Measurements from ENCODE around the gene FOXF1.
A peak's percentile ranks its signal among the peaks of the same experiment; 100 is the strongest.

FOXF1 gene

DNA sequence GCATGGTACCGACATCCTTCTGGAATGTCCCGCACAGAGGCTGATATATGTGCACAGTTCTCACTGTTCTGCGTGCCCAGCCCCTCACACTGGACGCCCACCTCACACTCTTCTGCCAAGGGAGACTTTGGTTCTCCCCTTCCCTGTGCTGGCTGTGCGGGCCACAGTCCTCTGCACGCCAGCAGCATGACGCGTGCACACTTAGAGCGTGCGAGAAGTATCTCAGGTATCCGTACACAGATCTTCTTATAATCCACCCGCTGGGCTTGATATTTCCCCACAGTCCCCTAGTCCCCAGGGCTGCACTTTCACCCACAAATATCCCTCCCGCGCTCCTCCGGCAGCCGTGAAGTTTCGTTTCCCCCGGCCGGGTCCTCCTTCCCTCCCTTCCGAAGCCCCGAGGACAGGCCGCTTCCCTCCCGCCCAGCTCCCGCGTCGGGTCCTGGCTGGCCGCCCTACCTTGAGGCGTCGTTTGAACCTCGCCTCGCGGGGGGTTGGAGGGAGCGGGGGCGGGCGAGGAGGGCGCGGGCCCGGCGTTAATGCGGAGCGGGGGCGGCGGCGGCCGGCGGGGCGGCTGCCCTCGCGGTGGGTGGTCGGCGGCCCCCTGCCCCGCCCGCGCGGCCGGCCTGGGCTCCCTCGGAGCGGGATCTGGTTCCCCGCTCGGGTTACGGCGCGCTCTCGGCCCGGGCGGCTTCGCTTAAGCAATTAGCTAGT, 5.0 kb upstream of the FOXF1 start:
- DNase-seq (ENCODE audit: low read depth) = no peak

DNA sequence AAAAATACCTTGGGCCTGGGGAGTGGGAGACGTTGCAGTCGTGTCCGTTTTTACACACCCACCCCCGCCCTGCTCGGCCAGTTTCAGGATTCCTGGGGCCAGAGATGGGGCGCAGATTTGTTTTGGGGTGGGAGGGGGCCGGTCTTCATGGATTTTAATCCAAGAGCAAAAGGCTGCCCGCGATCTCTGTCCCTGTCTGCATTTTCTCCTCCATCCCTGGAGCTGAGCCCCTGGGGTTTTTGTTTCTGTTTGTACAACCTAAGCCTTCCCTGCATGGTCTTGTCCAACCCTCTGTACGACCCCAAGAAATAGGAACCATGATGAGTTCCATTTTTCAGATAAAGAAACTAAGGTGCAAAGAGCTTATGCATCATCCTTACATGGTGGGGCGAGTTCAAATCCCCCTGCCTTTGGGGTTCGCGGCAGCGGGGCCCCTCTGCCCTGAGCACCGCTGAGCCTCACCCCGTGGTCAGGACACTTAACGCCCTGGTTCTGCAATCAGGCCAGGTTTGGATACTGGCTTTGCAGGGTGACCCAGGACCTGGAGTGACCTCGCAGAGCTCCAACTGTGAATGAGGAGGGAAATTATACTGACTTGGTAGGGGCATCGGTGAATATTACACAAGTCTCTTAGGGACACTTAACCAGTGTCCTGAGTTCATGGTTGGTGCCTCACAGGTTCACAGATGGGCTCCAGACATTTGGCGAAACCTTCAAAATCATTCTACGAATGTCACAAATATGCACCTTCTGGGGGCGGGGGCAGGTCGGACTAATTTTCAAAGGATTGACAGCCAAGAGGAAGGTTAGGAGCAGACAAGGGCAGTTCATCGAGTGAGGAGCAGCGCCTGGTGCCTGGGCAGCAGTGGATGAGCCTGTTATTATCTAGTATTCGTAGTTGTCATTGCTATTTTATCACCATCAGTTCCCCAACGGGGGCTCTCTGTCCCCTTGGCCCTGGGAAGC, 4.1 kb upstream of the FOXF1 start:
- DNase-seq (ENCODE audit: low read depth) = no peak

DNA sequence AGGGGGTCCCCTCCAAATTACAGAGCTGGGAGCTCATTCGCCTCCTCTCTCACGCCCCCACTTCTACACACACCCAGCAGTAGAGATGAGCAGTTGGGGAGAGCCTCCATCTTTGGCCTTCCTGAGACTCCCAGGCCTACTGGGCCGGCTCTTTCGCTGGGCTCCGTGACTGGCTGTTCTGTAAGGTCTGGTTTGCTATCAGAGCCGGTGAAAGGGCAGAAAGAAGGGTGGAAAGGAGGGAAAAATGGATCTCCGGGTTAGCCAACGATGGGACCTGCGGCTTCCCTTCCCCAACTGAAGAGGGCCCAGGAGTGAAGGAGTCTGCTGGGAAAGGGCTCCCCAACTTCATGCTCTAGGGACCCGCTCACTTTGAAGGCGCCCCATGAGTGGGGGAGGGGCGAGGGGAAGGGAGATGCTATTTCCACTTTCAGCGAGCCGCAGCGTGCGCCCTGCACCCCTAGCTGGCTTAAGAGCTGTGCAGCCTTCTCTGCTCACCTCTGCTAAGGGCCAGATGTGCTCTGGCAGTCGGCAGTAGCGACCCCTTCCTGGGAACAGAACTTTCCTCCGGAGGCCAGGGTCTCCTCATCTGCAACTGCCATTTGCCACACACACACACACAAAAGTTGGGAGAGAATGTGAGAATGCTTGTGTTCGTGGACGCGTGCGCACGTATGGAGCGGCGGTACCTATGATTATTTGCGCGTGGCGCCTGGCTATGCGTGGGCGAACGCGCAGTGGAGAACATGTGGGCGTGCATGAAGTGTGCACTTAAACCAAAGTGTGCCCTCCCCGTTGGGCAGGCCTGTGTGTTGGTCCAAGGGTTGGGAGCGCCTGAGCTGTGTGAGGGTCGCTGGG, 2.9 kb upstream of the FOXF1 start:
- no peak for DNase-seq (ENCODE audit: low read depth)

DNA sequence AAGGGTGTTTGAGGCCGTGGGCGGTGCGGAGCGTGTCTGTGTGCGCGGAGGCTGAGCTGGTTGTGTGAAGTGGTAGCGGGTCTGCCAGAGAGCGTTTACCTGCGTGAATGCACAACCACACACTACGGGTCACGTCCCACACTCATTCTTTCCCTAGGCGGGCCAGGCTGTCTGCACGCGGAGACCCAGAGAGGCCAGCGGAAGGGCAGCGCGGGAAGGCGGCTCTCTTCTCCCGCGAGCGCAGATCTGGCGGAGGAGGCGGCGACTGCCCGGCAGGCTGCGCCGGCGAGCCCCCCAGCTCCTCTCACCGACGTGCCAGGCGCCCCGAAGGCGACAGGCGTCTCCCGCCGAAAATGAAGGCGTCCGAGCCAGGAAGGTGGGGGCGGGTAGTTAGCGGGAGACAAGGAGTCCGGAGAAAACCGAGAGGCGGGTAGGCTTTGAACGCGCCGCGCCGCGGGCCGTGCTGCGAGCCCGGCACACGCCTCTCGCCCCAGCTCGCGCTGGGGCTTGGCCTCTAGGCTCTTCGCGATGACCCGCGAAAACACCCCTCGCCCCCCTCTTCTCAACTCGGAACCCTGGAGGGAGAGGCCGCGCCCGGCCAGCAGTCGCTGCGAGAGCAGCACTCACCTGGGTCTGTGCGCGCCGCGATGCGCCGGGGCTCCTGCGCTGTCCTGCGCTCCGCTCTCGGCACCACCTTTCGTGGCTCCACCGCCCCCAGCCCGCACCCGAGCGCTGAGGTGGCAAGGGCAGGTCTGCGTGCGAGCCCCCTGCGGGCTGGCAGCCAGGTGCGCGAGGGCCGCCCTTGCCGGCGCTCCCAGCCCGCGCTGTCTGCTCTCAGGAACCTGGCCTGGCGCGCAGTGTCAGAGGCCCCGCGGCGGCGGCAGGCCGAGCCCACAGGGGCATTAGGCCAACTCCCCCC, 2.0 kb upstream of the FOXF1 start:
- DNase-seq (ENCODE audit: low read depth) = peak; percentile 34

DNA sequence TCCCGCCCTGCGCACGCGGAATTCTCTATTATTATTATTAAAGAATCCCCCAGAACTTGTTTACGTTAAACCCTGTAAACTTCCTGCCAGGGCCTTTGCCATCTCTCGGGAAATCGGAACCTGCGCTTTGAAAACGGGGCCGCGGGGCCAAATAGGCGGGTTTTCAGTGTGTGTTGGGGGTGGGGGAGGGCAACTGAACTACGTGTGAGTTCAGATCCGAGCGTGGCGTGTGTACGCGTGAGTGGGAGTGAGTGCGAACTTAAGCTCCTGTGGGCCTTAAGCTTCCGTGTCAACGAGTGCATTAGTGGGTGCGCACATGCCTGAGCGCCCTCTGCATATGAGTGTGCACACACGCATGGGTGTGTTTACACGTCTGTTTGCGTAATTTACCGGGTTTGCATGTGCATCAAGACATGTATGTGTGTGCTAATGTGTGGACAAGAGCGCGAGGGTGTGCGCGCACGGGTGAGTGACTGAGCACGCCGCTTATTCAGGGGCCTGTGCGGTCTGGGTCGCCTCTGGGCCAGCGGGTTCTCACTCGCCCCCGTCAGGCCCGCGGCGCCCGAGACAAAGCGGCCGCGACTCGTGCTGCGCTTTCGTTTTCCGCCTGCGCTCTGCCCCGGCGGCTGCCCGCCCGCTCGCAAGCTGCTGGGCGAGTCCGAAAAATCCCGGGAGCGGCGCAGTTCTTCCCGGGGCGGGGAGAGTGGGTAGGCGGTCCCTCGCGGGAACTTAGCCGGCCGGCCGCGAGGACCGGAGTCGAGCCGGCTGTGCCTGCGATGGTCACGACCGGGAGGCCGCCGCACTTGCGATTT, 1.2 kb upstream of the FOXF1 start:
- DNase-seq (ENCODE audit: low read depth) = peak; percentile 84

DNA sequence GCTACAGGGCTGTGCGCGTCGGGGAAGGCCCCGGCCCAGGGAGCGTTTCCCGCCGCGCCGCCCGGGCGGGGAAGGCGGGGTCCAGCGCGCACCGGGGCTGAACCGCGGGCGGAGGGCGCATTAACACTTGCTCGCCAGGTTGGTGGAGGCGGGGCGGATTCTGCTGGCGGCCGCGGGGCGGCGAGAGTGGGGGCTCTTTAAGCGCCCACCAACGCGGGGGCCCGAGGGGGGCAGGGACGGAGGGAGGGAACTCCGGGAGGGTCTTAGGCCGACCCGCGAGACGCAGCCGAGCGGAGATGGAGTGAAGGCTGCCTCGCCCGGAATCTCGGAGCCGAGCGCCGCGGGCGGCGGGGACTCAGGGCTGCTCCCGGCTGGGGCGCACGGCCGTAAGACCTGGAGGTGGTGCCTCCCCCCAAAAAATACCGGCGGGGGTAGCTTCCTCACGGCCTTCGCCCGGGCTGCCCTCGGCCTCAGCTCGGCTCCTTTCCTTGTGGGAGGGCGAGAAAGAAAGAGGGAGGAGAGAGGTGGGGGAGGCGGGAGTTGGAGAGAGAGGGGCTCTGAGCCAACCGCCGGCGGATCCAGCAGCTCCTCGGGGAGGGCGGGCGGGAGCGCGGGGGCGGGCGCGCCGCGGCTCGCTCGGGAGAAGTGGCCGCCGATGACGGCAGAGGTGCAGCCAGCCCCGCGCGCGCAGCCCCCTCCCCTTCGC, 415 bp upstream of the FOXF1 start:
- peak; percentile 94 for DNase-seq (ENCODE audit: low read depth)

DNA sequence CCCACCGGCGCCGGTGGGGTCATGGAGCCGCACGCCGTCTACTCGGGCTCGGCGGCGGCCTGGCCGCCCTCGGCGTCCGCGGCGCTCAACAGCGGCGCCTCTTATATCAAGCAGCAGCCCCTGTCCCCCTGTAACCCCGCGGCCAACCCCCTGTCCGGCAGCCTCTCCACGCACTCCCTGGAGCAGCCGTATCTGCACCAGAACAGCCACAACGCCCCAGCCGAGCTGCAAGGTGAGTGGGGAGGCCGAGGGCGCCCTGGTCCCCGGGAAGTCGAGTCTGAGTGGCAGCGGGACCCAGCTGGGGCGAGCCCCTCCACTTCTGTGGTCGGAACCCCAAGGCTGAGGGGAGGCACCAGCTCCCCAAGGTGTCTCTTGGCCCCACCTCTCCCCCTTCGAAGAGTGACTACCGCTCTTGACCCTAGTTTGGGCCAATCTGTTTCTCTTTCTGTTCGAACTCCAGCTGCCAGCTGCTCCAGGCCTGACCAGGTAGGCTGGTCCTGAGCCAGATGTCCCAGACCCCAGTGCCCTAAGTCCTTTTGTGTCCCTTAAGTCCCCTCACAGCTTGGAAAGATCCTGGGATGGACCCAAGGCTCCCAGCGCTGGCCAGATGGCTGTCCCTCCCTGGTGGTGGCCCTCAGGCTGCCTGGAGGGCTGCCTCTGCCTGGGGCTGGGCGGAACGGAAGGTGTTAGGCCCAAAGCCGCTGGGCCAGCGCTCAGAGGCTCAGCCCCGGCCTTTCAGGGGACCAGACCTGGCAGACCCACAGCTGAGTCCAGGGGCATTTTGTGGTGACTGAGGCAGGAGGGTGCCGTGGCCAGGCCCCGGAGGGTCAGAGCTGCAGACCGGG, 1.2 kb downstream of the FOXF1 start:
- DNase-seq (ENCODE audit: low read depth) = no peak

DNA sequence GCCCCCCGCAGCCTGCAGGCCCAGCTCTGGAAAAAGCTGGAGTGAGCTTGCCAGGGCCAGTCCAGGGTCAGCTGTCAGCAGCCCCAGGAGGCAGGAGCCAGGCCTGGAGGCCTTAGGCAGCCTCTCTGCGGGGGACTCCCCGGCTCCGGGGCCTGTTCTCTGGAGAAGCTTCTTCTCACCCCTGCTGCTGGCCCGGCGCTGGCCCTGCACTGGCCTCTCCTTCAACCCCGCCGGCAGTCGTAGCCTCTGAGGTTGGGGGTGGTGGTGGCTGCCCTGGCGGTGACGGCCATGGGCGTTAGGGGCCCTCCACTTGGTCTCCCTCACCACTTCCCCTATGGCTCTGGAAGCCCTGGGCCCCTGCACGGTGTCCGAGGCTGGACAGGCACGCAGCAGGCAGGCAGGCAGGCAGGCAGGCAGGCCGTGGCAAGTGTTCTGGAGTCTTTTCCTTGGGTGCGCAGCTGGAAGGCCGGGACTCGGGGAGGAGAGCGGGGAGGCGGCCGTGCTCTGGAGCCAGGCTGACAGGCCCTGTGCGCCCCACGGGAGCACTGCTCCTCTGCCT, 2.1 kb downstream of the FOXF1 start:
- DNase-seq (ENCODE audit: low read depth) = peak; percentile 32

DNA sequence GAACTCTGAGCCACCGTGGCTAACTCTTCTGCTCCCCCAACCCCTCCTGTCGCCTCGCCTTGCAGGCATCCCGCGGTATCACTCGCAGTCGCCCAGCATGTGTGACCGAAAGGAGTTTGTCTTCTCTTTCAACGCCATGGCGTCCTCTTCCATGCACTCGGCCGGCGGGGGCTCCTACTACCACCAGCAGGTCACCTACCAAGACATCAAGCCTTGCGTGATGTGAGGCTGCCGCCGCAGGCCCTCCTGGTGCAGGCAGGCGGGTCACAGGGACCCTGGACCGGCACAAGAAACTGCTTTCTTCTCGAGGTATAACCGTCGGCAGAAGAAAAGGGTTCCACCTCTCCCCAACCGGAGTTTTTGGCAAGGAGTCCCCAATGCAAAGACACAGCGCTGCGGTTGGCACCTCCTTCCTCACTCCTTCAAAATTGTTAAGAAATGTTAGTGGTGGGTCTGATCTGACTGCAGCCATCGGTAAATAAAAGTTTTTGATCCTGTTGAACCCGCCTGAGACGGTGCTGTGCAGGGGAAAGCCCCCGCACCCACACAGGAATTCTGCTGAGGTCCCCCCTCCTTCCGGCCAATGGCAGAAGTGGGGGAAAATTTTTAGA, 2.6 kb downstream of the FOXF1 start:
- peak; percentile 31 for DNase-seq (ENCODE audit: low read depth)

DNA sequence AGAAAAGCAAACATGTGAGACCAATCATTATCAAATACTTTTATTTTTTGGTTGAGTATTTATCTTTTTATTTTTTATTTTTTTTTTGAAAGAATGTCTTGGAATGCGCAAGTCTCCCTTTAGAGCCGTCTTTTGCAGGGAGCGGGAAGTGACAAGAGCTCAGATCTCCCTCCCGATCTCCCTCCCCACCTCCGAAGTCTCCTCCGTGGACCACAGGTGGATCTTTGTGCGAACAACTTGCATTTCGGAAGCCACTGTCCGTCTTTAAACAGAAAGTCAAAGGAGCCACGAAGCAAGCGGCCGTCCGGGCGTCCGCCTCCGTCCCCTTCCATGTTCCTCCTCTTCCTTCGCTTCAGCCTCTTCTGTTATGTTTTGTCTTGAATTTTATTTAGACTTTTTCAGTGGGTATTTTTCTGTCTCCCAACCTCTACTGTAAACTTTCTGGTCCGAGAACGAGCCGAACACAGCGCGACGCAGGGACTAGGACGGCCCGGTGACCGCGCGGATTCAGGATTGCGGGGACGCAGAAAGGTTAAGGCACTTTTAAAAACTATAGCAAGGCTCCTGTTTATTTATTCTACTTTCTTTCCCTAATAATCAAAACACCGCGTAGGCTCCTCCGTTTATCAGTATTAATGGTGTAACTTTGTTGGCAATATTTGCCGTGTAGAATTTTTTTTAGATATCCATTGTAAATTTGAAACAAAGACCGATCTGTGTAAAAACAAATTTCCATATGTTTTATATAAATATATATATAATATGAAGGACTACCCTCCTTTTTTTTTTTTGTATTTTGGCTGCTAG, 3.3 kb downstream of the FOXF1 start:
- DNase-seq (ENCODE audit: low read depth) = peak; percentile 23

DNA sequence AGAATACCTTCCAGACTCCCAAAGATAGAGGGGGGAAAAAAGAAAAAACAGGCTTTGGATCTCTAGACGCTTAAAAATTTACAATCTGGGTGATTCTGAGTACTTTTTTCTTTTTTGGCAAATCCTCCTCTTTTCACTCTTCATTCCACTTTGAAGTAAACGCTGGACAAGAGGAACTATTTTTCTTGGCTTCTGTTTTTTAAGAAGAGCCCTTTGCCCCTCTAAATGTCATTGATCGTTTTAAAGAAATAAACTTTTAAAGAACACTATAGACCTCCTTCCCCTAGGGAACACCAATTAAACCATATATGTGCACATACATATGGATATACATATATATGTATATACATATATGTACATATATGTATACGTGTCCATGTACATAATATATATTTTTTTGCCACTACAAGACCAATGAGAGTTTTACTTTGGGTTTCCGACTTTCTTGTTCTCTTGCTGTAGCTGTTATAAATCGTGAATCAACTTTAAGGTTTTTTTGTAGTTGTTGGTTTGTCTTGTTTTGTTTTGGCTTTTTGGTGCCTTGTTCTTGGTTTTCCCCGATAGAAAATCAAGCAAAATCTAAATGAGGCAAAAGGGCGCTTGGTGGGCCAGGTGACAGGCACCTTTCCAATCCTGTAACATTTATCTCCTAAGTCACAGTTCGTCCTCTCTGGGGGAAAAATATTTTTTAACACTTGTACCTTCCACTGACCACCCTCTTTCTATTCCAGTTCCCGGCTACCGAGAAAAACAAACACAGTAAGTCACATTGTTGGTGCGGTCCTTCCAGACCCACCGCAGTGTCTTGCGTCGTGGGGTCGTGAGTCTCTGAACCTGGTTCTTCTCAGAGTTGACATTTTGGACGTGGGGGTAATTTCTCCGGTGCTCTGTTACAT, 4.4 kb downstream of the FOXF1 start:
- peak; percentile 29 for DNase-seq (ENCODE audit: low read depth)

DNA sequence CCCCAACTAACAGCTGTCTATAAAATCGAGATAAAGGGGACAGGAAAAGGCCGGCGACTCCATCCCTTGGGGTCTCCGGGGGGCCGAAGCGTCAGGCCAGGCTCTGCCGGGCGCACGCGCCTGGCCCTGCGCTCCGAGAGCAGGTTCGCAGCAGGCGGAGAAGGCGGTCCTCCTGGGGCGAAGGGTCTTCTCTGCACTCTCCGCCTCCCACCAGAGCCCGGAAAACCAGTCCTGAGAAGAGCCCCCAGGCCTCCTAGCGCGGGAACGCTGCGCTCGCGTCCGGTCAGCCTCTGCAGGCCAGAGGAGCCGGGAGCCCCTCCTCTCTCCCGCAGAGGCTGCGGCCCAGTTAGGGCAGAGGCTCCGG, 5.1 kb downstream of the FOXF1 start:
- peak; percentile 43 for DNase-seq (ENCODE audit: low read depth)

DNA sequence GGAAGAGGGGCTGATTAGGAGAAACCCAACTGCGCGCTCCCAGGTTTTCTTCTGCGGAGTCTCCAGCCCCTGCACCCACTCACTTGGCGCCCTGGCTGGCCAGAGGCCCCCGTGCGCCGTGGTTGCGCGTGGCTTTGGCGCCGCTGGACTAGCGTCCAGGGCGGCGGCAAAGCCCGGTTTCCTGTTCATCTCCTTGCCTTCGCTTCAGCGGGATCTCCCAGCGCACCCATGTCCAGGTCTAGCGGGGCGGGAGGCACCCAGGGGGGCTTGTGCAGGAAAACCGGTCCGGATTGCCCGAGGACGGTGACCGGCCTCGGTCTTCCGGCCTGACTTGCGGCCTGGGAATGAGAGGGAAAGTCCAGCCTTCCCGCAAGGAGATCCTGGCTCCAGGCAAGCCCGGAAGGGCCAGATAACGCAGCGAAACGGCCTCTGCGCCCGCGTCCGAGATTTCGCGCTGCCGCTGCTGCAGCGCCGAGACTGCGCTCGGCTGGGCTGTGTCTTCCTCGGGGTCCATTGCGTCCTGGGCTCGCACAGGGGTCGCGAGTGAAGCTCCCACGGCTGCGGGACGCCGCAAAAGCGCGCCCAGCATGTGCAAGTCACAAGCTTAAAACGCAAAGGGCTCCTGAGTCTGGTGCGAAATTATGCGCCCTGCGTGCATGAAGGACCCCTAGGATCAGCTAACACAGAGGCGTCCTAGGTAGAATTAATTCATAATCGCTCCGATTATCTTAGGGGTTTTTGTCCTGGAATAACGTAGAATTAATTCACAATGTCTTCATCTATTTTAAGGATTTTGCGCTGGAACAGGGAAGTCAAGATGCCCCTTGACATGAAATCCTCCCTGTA, 5.7 kb downstream of the FOXF1 start:
- DNase-seq (ENCODE audit: low read depth) = peak; percentile 72

DNA sequence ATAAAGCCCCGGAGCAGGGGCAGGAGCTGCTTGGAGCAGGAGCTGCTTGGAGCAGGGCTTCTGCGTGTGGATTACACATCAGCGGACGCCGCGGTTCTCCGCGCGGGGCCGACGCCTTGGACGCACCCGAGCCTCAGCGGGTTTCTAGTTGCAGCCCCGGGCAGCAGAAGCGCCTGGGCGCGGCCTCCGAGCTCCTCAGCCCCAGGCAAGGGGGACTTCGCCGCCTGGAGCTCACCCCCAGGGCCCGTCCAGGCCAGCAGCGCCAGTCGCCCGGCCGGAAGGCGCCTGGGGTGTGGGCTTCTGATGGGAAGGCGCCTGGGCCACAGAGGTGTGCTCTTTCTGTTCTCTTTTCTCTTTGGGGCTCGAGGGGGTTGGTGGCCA, 6.3 kb downstream of the FOXF1 start:
- DNase-seq (ENCODE audit: low read depth) = peak; percentile 60

DNA sequence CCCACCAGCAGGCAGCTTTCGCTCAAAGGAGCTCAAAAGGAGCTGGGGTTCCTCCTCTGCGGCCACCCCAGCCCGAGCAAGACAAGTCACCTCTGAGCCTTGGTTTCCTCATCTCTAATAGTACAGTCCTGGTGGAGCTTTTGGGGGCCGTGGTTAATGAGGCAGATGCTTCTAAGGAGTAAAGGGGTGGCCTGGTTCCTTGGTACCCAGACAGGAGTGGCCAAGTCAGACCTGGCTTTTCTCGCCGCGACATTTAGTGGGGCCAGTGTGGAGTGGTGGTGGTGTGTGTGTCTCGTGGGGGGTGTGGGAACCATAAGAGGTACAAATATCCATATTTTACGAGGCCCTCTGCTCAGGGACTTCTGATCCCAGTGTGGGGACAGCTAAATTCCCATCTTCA, 6.7 kb downstream of the FOXF1 start:
- no peak for DNase-seq (ENCODE audit: low read depth)

Measured in amniotic epithelial cell (primary cell).